Subcutaneous adipose tissue (tissue), 4 donors: Measurements from ENCODE around the gene NDUFA7. TPM values are rescaled to one million over a fixed set of nuclear protein-coding genes. Genes with fewer than 3 reads are reported as not detected.

Experiments used
- total RNA-seq, 4 donors: library from RNA; depleted of rRNA; stranded (reverse); fragments of >200 nt; gene quantifications; one replicate each; pipeline ENCODE4 v1.1.0, GENCODE V29; 2016
- TF ChIP-seq, protein P1 (sequence below): fragments of 450-650 bp; IDR thresholded peaks from one replicate; pipeline ENCODE4 v1.5.1; 2016; ENCODE audit warnings: low read depth, mild to moderate bottlenecking, control low read depth, antibody characterized with exemption, moderate library complexity

NDUFA7 gene
- total RNA-seq, 4 donors from 2014 or later, result 15.8 to 51.8 (median 23.7) TPM

- TF ChIP-seq, protein P1, sequence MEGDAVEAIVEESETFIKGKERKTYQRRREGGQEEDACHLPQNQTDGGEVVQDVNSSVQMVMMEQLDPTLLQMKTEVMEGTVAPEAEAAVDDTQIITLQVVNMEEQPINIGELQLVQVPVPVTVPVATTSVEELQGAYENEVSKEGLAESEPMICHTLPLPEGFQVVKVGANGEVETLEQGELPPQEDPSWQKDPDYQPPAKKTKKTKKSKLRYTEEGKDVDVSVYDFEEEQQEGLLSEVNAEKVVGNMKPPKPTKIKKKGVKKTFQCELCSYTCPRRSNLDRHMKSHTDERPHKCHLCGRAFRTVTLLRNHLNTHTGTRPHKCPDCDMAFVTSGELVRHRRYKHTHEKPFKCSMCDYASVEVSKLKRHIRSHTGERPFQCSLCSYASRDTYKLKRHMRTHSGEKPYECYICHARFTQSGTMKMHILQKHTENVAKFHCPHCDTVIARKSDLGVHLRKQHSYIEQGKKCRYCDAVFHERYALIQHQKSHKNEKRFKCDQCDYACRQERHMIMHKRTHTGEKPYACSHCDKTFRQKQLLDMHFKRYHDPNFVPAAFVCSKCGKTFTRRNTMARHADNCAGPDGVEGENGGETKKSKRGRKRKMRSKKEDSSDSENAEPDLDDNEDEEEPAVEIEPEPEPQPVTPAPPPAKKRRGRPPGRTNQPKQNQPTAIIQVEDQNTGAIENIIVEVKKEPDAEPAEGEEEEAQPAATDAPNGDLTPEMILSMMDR, result no peak
These were observed 13.7 kb downstream of the NDUFA7 start for GRCh38 chr19:8307400-8307964.

GRCh38 chr19:8306235-8307054 lies 14.7 kb downstream of the NDUFA7 start:
- TF ChIP-seq, protein P1, result no peak

DNA sequence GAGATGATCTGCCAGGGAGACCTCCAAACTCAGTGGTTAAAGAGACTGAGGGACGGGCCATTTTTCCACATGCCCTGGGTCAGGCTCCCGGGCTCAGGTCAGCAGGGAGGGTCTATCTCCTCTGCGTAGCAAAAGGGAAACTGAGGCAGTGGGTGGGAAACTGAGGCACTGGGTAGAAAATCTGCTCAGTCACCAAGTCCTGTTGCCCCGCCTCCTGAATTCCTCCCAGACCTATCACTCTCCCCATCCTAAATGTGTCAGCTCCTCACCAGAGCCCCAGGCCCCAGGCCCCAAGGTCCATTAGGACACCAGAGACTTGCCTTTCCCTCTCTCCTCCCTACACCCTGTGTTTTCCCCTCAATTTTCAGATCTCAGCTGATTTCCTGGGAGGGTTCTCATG lies 15.4 kb downstream of the NDUFA7 start:
- TF ChIP-seq, protein P1, result no peak

- TF ChIP-seq, protein P1, result no peak
These were observed 16.1 kb downstream of the NDUFA7 start for GRCh38 chr19:8304841-8305621.

- TF ChIP-seq, protein P1, result no peak
These were observed 18.4 kb downstream of the NDUFA7 start for GRCh38 chr19:8302734-8303133.

DNA sequence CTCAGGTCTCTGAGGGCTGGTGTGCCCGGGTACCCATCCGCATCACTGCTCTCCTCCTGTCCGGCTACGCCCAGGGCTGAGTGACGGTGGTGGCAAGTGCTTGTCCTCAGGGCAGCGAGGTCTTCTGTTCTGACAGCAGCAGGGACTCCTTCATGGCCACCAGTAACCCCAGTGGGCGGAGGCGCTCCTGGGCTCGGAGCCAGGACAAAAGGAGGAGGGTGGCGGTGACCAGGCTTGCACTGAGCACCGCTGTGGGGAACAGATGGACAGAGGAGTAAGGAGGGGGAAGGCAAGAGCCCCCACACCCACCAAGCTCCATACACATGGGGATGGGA lies 18.9 kb downstream of the NDUFA7 start:
- TF ChIP-seq, protein P1, result no peak

- TF ChIP-seq, protein P1, result no peak
These were observed 51.5 kb downstream of the NDUFA7 start for GRCh38 chr19:8269724-8270123.
